GM12872 (cell line): ENCODE results near the gene ZFHX3.

Experiments used
- CTCF ChIP-seq: IDR thresholded peaks from 3 replicates; pipeline ENCODE4 v1.5.1; 2011; ENCODE audit warnings: low read depth, mild to moderate bottlenecking, low read length, moderate library complexity; ENCODE audit not compliant: insufficient read depth

The ZFHX3 gene

DNA sequence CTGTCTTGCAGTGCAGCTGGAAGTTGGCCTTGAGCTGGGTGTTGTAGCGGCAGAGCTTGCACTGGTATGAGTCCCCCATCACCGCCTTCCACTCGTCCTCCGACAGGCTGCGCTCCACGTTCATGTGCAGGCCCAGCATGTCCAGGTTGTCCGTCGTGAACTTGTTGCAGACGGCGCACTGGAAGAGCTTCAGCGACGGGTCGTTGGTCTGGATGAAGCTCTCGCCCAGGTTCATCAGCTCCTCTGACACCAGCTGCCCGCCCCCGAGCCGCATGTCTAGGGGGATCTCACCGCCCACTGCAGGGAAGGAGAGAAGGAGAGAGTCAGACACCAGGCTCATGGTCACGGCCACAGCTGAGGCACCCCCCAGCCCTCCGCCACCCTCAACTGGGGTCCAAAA is 97.3 kb downstream of the ZFHX3 start:
- no peak for TF ChIP-seq CTCF

DNA sequence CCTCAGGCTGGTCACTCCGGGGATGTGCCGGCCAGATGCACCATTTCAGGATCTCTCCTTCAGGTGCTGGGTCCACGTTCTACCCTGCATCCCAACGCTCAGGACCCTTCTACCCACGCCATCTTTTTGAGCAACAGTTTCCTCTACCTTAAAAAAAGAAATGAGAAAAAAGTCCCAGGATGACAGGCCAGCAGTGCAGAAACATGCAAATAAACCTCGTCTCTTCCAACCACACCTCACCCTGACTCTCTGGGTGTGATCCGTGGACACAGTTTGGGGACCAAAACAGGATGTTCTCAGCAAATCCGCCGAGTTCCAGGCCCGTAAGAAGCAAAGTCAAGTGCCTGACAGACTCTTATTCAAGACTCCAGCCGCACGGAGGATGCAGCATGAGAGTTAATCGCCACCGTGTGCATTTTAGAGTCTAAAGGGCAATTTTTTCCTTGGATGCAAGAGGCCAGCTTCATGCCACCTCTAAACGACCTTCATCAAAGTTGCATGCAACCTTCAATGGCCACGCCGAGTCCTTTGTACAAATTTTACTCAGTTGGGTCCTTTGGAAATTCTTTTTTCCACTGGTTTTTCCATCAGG is 99.6 kb downstream of the ZFHX3 start:
- TF ChIP-seq CTCF, result no peak

- TF ChIP-seq CTCF, result no peak
Measured at GRCh38 chr16:72947379-72948237, 100.3 kb downstream of the ZFHX3 start.

- no peak for TF ChIP-seq CTCF
Measured at GRCh38 chr16:72946474-72947194, 101.3 kb downstream of the ZFHX3 start.

DNA sequence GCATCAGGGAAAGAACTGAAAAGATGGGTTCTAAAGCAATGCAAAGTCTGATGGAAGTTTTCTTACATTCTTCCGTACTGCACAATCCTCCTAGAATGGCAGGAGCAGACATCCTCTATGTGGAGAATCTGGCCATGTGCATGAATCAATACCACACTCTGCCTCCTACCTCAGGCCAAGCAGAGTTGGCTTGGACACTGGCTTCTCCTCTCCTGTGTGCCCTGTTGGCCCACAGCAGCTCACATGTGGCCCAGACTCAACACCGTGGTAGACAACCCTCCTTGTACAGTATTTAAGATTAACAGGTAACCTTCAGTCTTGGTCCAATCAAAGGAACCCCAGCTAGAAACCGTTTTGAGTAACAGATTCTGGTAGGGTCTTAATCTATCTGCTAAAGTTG is 101.9 kb downstream of the ZFHX3 start:
- no peak for TF ChIP-seq CTCF

DNA sequence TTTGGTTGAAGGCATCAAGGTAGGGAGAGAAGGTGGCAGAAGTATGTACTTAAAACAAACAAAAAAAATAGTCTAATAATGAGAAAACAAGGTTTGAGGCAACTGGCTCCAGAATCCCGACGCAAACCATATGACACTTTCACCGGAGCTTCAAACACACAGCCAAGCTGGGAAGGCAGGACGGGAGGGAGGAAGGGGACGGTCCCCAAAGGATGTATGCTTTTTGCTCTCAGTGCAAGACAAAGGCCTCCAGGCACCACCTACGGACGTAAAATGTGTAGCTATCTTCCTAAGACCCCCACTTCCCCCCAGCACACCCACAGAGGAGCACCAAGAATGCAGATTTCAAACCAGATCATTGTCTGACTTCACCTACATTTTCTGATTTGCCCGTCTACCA is 102.3 kb downstream of the ZFHX3 start:
- no peak for TF ChIP-seq CTCF

DNA sequence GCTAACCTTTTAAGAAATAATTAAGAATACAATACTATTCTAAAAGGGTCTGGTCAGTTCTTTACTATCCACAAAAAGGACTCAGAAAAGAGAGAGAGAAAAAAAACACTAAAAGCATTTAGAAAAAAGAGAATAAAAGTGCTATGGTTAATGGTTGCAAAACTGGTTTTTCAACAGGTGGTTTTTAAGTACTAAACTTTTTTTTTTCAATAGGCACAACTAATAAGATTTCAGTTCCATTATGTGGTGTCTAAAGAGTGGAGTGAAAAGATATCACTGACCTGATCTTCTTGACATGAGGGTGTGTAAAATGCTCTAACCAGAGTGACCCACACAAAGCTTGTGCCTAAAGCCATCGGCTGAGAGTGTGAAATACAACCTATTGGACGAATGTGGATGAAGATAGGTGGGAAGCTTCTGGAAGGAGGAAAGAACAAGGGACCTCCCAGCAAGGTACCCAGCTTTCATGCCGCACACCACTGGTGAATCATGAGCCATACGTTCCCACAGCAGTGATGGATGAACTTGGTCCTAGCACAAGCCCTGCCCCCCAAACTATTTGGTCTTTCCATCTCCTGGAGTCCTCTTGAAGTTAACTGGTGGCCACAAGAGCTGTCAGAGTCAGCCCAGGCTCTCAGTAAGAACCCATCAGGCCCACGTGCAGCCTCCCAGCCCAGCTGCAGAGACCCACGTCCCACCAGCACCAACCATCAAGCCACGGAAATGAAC is 103.0 kb downstream of the ZFHX3 start:
- TF ChIP-seq CTCF, result no peak
